Mesenchymal stem cell (in vitro differentiated cells and primary cell): ENCODE measurements around the gene PARVB.

Experiments used
- DNase-seq: peaks from one replicate; pipeline ENCODE4 v3.0.0-alpha.2; 2013
- H2AFZ ChIP-seq: one replicate; pipeline ENCODE4 v1.6.1; 2013; ENCODE audit warnings: low read depth, mild to moderate bottlenecking, control low read depth, inconsistent platforms, low read length, moderate library complexity
- H2AK5ac ChIP-seq: 2 replicates; pipeline ENCODE4 v1.6.1; 2013; ENCODE audit warnings: low read length, moderate library complexity, mild to moderate bottlenecking, inconsistent platforms; ENCODE audit not compliant: severe bottlenecking
- H2BK120ac ChIP-seq: one replicate; pipeline ENCODE4 v1.6.1; 2013; ENCODE audit warnings: low read depth, mild to moderate bottlenecking, inconsistent platforms, low read length, moderate library complexity
- H2BK12ac ChIP-seq, 2 experiments: one replicate each; pipeline ENCODE4 v1.6.1; 2013; ENCODE audit warnings: inconsistent platforms in 2 of 2, low read length in 2 of 2, mild to moderate bottlenecking in 2 of 2, moderate library complexity in 2 of 2, control low read depth in 1 of 2
- H2BK15ac ChIP-seq: one replicate; pipeline ENCODE4 v1.6.1; 2013; ENCODE audit warnings: mild to moderate bottlenecking, low read depth, inconsistent platforms; ENCODE audit not compliant: poor library complexity, severe bottlenecking
- H2BK5ac ChIP-seq: 2 replicates; pipeline ENCODE4 v1.6.1; 2013; ENCODE audit warnings: low read depth, mild to moderate bottlenecking, low read length, control low read depth, inconsistent platforms; ENCODE audit not compliant: poor library complexity, severe bottlenecking
- H3K14ac ChIP-seq, 2 experiments: one replicate each; pipeline ENCODE4 v1.6.1; 2013; ENCODE audit warnings: inconsistent platforms in 2 of 2, low read length in 2 of 2, control low read depth in 1 of 2, mild to moderate bottlenecking in 1 of 2, moderate library complexity in 1 of 2
- H3K18ac ChIP-seq, 2 experiments: one replicate each; pipeline ENCODE4 v1.6.1; 2013; ENCODE audit warnings: inconsistent platforms in 2 of 2, low read length in 2 of 2, control low read depth in 1 of 2, low read depth in 1 of 2, mild to moderate bottlenecking in 1 of 2
- H3K23ac ChIP-seq, 2 experiments: one replicate each; pipeline ENCODE4 v1.6.1; 2013; ENCODE audit warnings: inconsistent platforms in 2 of 2, low read length in 2 of 2, mild to moderate bottlenecking in 2 of 2, moderate library complexity in 2 of 2, control low read depth in 1 of 2
- H3K27ac ChIP-seq: 2 replicates; pipeline ENCODE4 v1.5.1; 2013; ENCODE audit warnings: mild to moderate bottlenecking, moderate library complexity, low read length, control low read depth, inconsistent platforms; ENCODE audit not compliant: poor library complexity, severe bottlenecking
- H3K27me3 ChIP-seq, 2 experiments: 2 replicates each; pipeline versions ENCODE4 v1.6.1 to v1.7.0; 2013; ENCODE audit warnings: low read length in 2 of 2, mild to moderate bottlenecking in 2 of 2, moderate library complexity in 2 of 2, control low read depth in 1 of 2, inconsistent platforms in 1 of 2; ENCODE audit not compliant: control insufficient read depth in 1 of 2, insufficient read depth in 1 of 2
- H3K36me3 ChIP-seq, 2 experiments: 2 replicates each; pipeline versions ENCODE4 v1.6.1 to v1.7.0; 2013; ENCODE audit warnings: low read length in 2 of 2, control low read depth in 1 of 2, inconsistent platforms in 1 of 2, low read depth in 1 of 2, mild to moderate bottlenecking in 1 of 2; ENCODE audit not compliant: insufficient read depth in 2 of 2, control insufficient read depth in 1 of 2
- H3K4ac ChIP-seq, 2 experiments: one replicate each; pipeline ENCODE4 v1.6.1; 2013; ENCODE audit warnings: inconsistent platforms in 2 of 2, low read length in 2 of 2, mild to moderate bottlenecking in 2 of 2, moderate library complexity in 2 of 2, control low read depth in 1 of 2, low read depth in 1 of 2
- H3K4me1 ChIP-seq: 2 replicates; pipeline ENCODE4 v1.6.1; 2013; ENCODE audit warnings: low read depth, low read length, control low read depth; ENCODE audit not compliant: control insufficient read depth, insufficient read depth
- H3K4me2 ChIP-seq: 2 replicates; pipeline ENCODE4 v1.6.1; 2013; ENCODE audit warnings: low read length, mild to moderate bottlenecking, inconsistent platforms; ENCODE audit not compliant: poor library complexity, severe bottlenecking
- H3K4me3 ChIP-seq, 2 experiments: 2 replicates each; pipeline versions ENCODE4 v1.5.1 to v1.7.0; 2013; ENCODE audit warnings: low read length in 2 of 2, mild to moderate bottlenecking in 2 of 2, control low read depth in 1 of 2, low read depth in 1 of 2; ENCODE audit not compliant: insufficient read depth in 1 of 2
- H3K79me1 ChIP-seq: replicated peaks from 2 replicates; pipeline ENCODE4 v1.6.1; 2013; ENCODE audit warnings: mild to moderate bottlenecking, control low read depth, low read length, inconsistent platforms; ENCODE audit not compliant: poor library complexity, severe bottlenecking
- H3K9ac ChIP-seq: 2 replicates; pipeline ENCODE4 v1.7.0; 2013; ENCODE audit warnings: mild to moderate bottlenecking, low read length, moderate library complexity
- H3K9me3 ChIP-seq: 2 replicates; pipeline ENCODE4 v1.7.0; 2013; ENCODE audit warnings: mild to moderate bottlenecking, low read length; ENCODE audit not compliant: control insufficient read depth
- H4K8ac ChIP-seq: one replicate; pipeline ENCODE4 v1.6.1; 2013; ENCODE audit warnings: inconsistent platforms, mild to moderate bottlenecking, low read length, moderate library complexity
- H4K91ac ChIP-seq: one replicate; pipeline ENCODE4 v1.6.1; 2013; ENCODE audit warnings: mild to moderate bottlenecking, low read length, inconsistent platforms
- WGBS: methylation state at CpG from one replicate; pipeline ENCODE4 v1.1.7; 2013; ENCODE audit warnings: mixed read lengths; 5-methylcytosine and 5-hydroxymethylcytosine counted together

The PARVB gene

GRCh38 chr22:44071781-44072326, 47.8 kb downstream of the PARVB start:
- peaks cover 4% of the 10 kb centered on the region for H3K4me1 ChIP-seq
- no peaks in the 10 kb centered on the region for H3K79me1 ChIP-seq
- no peak overlapping the region for H3K27ac ChIP-seq
- no peak overlapping the region for H3K9ac ChIP-seq
- H2BK5ac ChIP-seq: no peak overlapping the region
- peaks cover 0 to 4% of the 10 kb centered on the region in 2 experiments for H3K36me3 ChIP-seq
- no peak overlapping the region for H2BK12ac ChIP-seq
- no peak overlapping the region for H4K91ac ChIP-seq
- H3K4ac ChIP-seq: no peak overlapping the region
- H3K27me3 ChIP-seq: no peaks in the 10 kb centered on the region
- no peak overlapping the region for H3K23ac ChIP-seq
- no peaks in the 10 kb centered on the region for H3K9me3 ChIP-seq
- no peak overlapping the region for H2BK15ac ChIP-seq
- 92% methylated on average over 11 of the region's 14 CpGs for WGBS
- no peak for DNase-seq
- peak overlapping the region in 1 of 2 experiments; percentile 26 for H3K14ac ChIP-seq
- H2AFZ ChIP-seq: no peak overlapping the region
- no peak overlapping the region for H3K18ac ChIP-seq
- no peak overlapping the region for H3K4me3 ChIP-seq
- no peak overlapping the region for H2AK5ac ChIP-seq
- no peak overlapping the region for H3K4me2 ChIP-seq
- H4K8ac ChIP-seq: no peak overlapping the region
- H2BK120ac ChIP-seq: no peak overlapping the region

- Histone ChIP-seq H3K4ac (no peak overlapping the region), H2BK12ac (no peak overlapping the region), H2AK5ac (no peak overlapping the region), H2BK5ac (no peak overlapping the region), H3K18ac (no peak overlapping the region), H4K91ac (peak overlapping the region; percentile 1), H3K79me1 (no peaks in the 10 kb centered on the region), H2BK120ac (no peak overlapping the region), H3K9ac (no peak overlapping the region), H3K36me3 (peaks cover 0 to 4% of the 10 kb centered on the region in 2 experiments), H4K8ac (no peak overlapping the region), H3K9me3 (no peaks in the 10 kb centered on the region), H3K4me1 (peaks cover 3% of the 10 kb centered on the region), H2AFZ (no peak overlapping the region), H3K27me3 (peaks cover 0 to 7% of the 10 kb centered on the region in 2 experiments), H3K14ac (no peak overlapping the region), H2BK15ac (no peak overlapping the region), H3K27ac (no peak overlapping the region), H3K4me2 (no peak overlapping the region), H3K4me3 (no peak overlapping the region), H3K23ac (no peak overlapping the region)
- DNase-seq: no peak
- 91% methylated on average over 11 of the region's 11 CpGs for WGBS
Measured at GRCh38 chr22:44074337-44074984, 50.4 kb downstream of the PARVB start.

DNA sequence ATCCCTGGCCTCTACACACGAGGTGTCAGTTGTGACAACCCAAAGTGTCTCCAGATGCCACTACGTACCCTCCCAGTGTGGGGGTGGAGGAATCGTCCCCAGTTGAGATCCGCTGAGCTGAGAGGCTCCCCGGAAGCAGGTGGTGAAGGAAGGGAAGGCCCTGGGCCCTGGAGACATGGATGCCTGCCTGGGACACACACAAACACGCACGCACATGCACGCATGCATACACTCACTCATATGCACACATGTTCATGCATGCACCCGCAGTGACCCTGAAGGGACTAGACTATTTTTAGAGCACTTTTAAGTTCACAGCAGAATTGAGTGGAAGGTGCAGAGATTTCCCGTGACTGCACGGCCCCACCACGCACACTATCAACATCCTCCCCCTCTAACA, 50.9 kb downstream of the PARVB start:
- Histone ChIP-seq H3K79me1 (no peaks in the 10 kb centered on the region), H4K91ac (no peak overlapping the region), H3K27ac (no peak overlapping the region), H2AK5ac (no peak overlapping the region), H3K14ac (no peak overlapping the region), H2BK15ac (no peak overlapping the region), H2BK5ac (no peak overlapping the region), H2AFZ (no peak overlapping the region), H3K18ac (no peak overlapping the region), H4K8ac (no peak overlapping the region), H3K23ac (no peak overlapping the region), H3K4me2 (no peak overlapping the region), H2BK12ac (no peak overlapping the region), H3K4ac (no peak overlapping the region), H3K36me3 (peaks cover 0 to 4% of the 10 kb centered on the region in 2 experiments), H3K4me3 (no peak overlapping the region), H2BK120ac (no peak overlapping the region), H3K27me3 (peaks cover 0 to 7% of the 10 kb centered on the region in 2 experiments), H3K4me1 (peaks cover 3% of the 10 kb centered on the region), H3K9me3 (no peaks in the 10 kb centered on the region), H3K9ac (no peak overlapping the region)
- DNase-seq: no peak
- whole genome bisulfite sequencing: 93% methylated on average over 12 of the region's 12 CpGs

DNA sequence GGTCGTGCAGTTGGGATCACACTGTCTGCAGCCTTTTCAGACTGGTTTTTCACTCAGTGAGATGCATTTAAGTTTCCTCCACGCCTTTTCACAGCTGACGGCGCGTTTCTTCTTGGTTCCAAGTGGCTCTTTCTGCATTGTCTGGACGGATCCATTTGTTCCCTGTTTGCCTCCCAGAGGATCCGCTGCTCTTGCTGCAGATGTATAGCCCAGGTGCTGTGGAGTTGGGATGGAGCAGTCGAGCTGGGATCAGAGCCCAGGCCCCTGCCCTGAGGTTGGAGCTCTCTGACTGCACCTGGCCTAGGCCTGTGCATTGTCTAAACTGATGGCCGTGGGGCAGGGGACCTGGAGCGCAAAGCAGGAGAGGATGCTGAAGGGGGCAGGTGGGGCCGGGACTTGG, 51.6 kb downstream of the PARVB start:
- no peak overlapping the region for H3K4ac ChIP-seq
- H3K4me2 ChIP-seq: no peak overlapping the region
- no peak overlapping the region for H2BK12ac ChIP-seq
- no peak overlapping the region for H2AFZ ChIP-seq
- no peaks in the 10 kb centered on the region for H3K79me1 ChIP-seq
- H2BK120ac ChIP-seq: no peak overlapping the region
- H3K18ac ChIP-seq: no peak overlapping the region
- no peak overlapping the region for H4K91ac ChIP-seq
- H2BK15ac ChIP-seq: no peak overlapping the region
- H3K36me3 ChIP-seq: peaks cover 0 to 4% of the 10 kb centered on the region in 2 experiments
- DNase-seq: no peak
- H3K9ac ChIP-seq: no peak overlapping the region
- no peak overlapping the region for H3K4me3 ChIP-seq
- H3K27ac ChIP-seq: no peak overlapping the region
- no peak overlapping the region for H2AK5ac ChIP-seq
- H3K4me1 ChIP-seq: peaks cover 3% of the 10 kb centered on the region
- H4K8ac ChIP-seq: no peak overlapping the region
- H3K23ac ChIP-seq: no peak overlapping the region
- peaks cover 0 to 7% of the 10 kb centered on the region in 2 experiments for H3K27me3 ChIP-seq
- H3K14ac ChIP-seq: no peak overlapping the region
- no peak overlapping the region for H2BK5ac ChIP-seq
- WGBS: 96% methylated on average over 11 of the region's 11 CpGs
- no peaks in the 10 kb centered on the region for H3K9me3 ChIP-seq
